K562 (cell line): ENCODE data around the gene TBXAS1. TPM values are rescaled to one million over a fixed set of nuclear protein-coding genes. Genes with fewer than 3 reads are reported as not detected.

Experiments used
- ATAC-seq: fragments of 200-7000 bp; cut with Tn5 transposase; 3 replicates; pipeline ENCODE4 v1.9.1; 2020; ENCODE audit warnings: moderate library complexity
- BruUV-seq: library from RNA; stranded (reverse); fragments of 400-500 nt; replicated peaks from 2 replicates; lab custom pipeline; 2021; lab: Mats Ljungman, UMichigan
- CTCF ChIA-PET: fragments of 300-600 bp; formaldehyde crosslinking; extraction: SDS; loops from one replicate; lab custom pipeline; 2021; ENCODE audit warnings: low intra/inter-chr PET ratio; lab: Yijun Ruan, JAX
- POLR2A ChIA-PET: fragments of 300-600, 350-650 bp; sonication (Branson Sonifier 250); formaldehyde crosslinking; extraction: SDS; loops from one replicate; lab custom pipeline; 2021; ENCODE audit warnings: antibody characterized with exemption, inconsistent platforms; lab: Yijun Ruan, JAX
- DNase-seq, 4 experiments: peaks; one replicate each; pipeline versions ENCODE4 v3.0.0 to v3.0.0-alpha.2; 2011 to 2018; ENCODE audit warnings: low spot score in 3 of 4, mixed read lengths in 3 of 4; ENCODE audit errors: extremely low read depth in 1 of 4
- FAIRE-seq: peaks from 2 replicates; lab custom pipeline; 2011; peaks lifted over from hg19 to GRCh38; lab: Jason Lieb, UNC
- H2AFZ ChIP-seq: 2 replicates; pipeline ENCODE4 v1.6.0; 2011; ENCODE audit warnings: low read depth, low read length, control low read depth, inconsistent platforms
- H3K27ac ChIP-seq: fragments of 200-600 bp; 3 replicates; pipeline ENCODE4 v1.8.0; 2011; ENCODE audit warnings: low read depth, mild to moderate bottlenecking, control low read depth, inconsistent platforms, low read length, moderate library complexity, mixed read lengths; ENCODE audit errors: extremely low read depth
- H3K27me3 ChIP-seq, 2 experiments: fragments of 300-600 bp in 1 of 2; 2 replicates in 1 of 2; 3 replicates in 1 of 2; pipeline versions ENCODE4 v1.6.0 to v1.8.0; 2011; ENCODE audit warnings: inconsistent platforms in 2 of 2, low read length in 2 of 2, mild to moderate bottlenecking in 1 of 2, mixed read lengths in 1 of 2, moderate library complexity in 1 of 2; ENCODE audit not compliant: control insufficient read depth in 2 of 2, insufficient read depth in 2 of 2
- H3K36me3 ChIP-seq: fragments of 300-600 bp; 3 replicates; pipeline ENCODE4 v1.8.0; 2011; ENCODE audit warnings: mild to moderate bottlenecking, low read length, inconsistent platforms; ENCODE audit not compliant: control insufficient read depth, insufficient read depth
- H3K4me1 ChIP-seq, 2 experiments: fragments of 200-600 bp in 1 of 2; replicated peaks in 1 of 2; 2 replicates in 1 of 2; 3 replicates in 1 of 2; pipeline versions ENCODE4 v1.5.1 to v1.8.0; 2011; ENCODE audit warnings: inconsistent platforms in 2 of 2, low read length in 2 of 2, mild to moderate bottlenecking in 1 of 2, mixed read lengths in 1 of 2, moderate library complexity in 1 of 2; ENCODE audit not compliant: control insufficient read depth in 2 of 2, insufficient read depth in 2 of 2
- H3K4me2 ChIP-seq: 2 replicates; pipeline ENCODE4 v1.6.1; 2011; ENCODE audit warnings: low read length, control low read depth, inconsistent platforms, mixed read lengths; ENCODE audit not compliant: insufficient read depth
- H3K4me3 ChIP-seq: fragments of 200-600 bp; sonication (generic), shearing (Covaris generic); 2 replicates; pipeline ENCODE4 v1.5.1; 2016; ENCODE audit warnings: control low read depth, inconsistent platforms
- H3K79me2 ChIP-seq: fragments of 200-600 bp; 3 replicates; pipeline ENCODE4 v1.8.0; 2011; ENCODE audit warnings: low read length, inconsistent platforms; ENCODE audit not compliant: control insufficient read depth, insufficient read depth
- H3K9ac ChIP-seq, 2 experiments: 2 replicates each; pipeline versions ENCODE4 v1.6.0 to v1.6.1; 2011; ENCODE audit warnings: low read depth in 2 of 2, low read length in 2 of 2, control low read depth in 1 of 2, inconsistent platforms in 1 of 2, mild to moderate bottlenecking in 1 of 2, mixed read lengths in 1 of 2; ENCODE audit not compliant: insufficient read depth in 1 of 2
- H3K9me1 ChIP-seq: one replicate; pipeline ENCODE4 v1.6.0; 2011; ENCODE audit warnings: inconsistent platforms, mild to moderate bottlenecking, low read length, moderate library complexity; ENCODE audit not compliant: control insufficient read depth, insufficient read depth
- H3K9me3 ChIP-seq: replicated peaks from 2 replicates; pipeline ENCODE4 v1.5.1; 2011; ENCODE audit warnings: low read depth, low read length, inconsistent platforms; ENCODE audit not compliant: control insufficient read depth, insufficient read depth
- H4K20me1 ChIP-seq: replicated peaks from 2 replicates; pipeline ENCODE4 v1.6.1; 2011; ENCODE audit warnings: low read length, inconsistent platforms, mixed read lengths; ENCODE audit not compliant: control insufficient read depth, insufficient read depth
- NR3C1 ChIP-seq: sonication (generic); formaldehyde crosslinking; IDR thresholded peaks from 2 replicates; pipeline ENCODE4 v1.8.1; 2022; ENCODE audit warnings: missing genetic modification reagents
- PHTF2 ChIP-seq: fragments of 250-450 bp; sonication (Bioruptor Pico); IDR thresholded peaks from 2 replicates; pipeline ENCODE4 v1.5.0; 2021; ENCODE audit warnings: mild to moderate bottlenecking
- RBM22 ChIP-seq: fragments of 200-400 bp; formaldehyde crosslinking; IDR thresholded peaks from 2 replicates; pipeline ENCODE4 v1.6.1; 2018; ENCODE audit warnings: low read length, low read depth; ENCODE audit not compliant: poor library complexity, severe bottlenecking
- SAP30 ChIP-seq: fragments of 200-600 bp; sonication (generic); IDR thresholded peaks from 2 replicates; pipeline ENCODE4 v1.6.1; 2012; ENCODE audit warnings: borderline replicate concordance, low read depth, mild to moderate bottlenecking, moderate library complexity, low read length, control low read depth, inconsistent platforms; ENCODE audit not compliant: insufficient read depth, poor library complexity, severe bottlenecking
- SIN3B ChIP-seq: fragments of 450-650 bp; IDR thresholded peaks from 2 replicates; pipeline ENCODE4 v1.6.1; 2017; ENCODE audit warnings: low read depth, mild to moderate bottlenecking, moderate library complexity
- SPI1 ChIP-seq: IDR thresholded peaks from 2 replicates; pipeline ENCODE4 v1.6.1; 2011; ENCODE audit warnings: low read depth, low read length, control low read depth, borderline replicate concordance
- TAL1 ChIP-seq: fragments of 450-650 bp; IDR thresholded peaks from 2 replicates; pipeline ENCODE4 v1.6.1; 2016; ENCODE audit warnings: mild to moderate bottlenecking
- ZFPM2 ChIP-seq: fragments of 250-450 bp; sonication (Bioruptor Pico); IDR thresholded peaks from 2 replicates; pipeline ENCODE4 v1.5.1; 2022; ENCODE audit warnings: mild to moderate bottlenecking
- ZNF253 ChIP-seq: fragments of 250-450 bp; sonication (Bioruptor Pico); conservative IDR thresholded peaks from 2 replicates; pipeline ENCODE4 v1.6.1; 2021; ENCODE audit warnings: mild to moderate bottlenecking
- WGBS: fragments of 100-300 bp; shearing (Covaris generic); methylation state at CpG from one replicate; pipeline ENCODE4 v1.1.6; 2016; ENCODE audit warnings: low coverage, mixed read lengths; ENCODE audit not compliant: insufficient coverage; ENCODE audit errors: missing lambda C conversion rate; 5-methylcytosine and 5-hydroxymethylcytosine counted together
- in situ Hi-C: fragments of 300-500 bp; cut with MboI; formaldehyde crosslinking; loops from 4 replicates; pipeline ENCODE4 v1.15.0; 2018; ENCODE audit warnings: inconsistent platforms, mixed read lengths
- intact Hi-C: fragments of 100-400 bp; cut with micrococcal nuclease; formaldehyde crosslinking; loops from 2 replicates; pipeline ENCODE4 v1.14.2; 2022
- polyA plus RNA-seq, 8 experiments: library from polyadenylated mRNA; depleted of rRNA in 4 of 8; stranded (reverse) in 5 of 8; unstranded in 3 of 8; fragments of >200 nt; fragmentation: Nextera tagmentation in 2 of 8; fragmentation: Illumina TruSeq in 1 of 8; extraction: Ambion mirVana in 2 of 8; extraction: Trizol in 1 of 8; gene quantifications; 2 replicates each; pipeline versions ENCODE4 v1.2.1 to v1.2.3, GENCODE V29; 2011 to 2014; ENCODE audit warnings: inconsistent platforms in 1 of 8, missing spikeins in 1 of 8
- total RNA-seq, 7 experiments: library from RNA; depleted of rRNA in 6 of 7; stranded (reverse); fragments of >200 nt in 6 of 7; fragmentation: Illumina TruSeq in 2 of 7; extraction: Trizol in 2 of 7; gene quantifications; 2 replicates each; pipeline versions ENCODE4 v1.2.1 to v1.2.3, GENCODE V29; 2011 to 2021; ENCODE audit warnings: low replicate concordance in 1 of 7
- TF ChIP-seq, protein P1 (sequence below): sonication (generic); formaldehyde crosslinking; IDR thresholded peaks from 2 replicates; pipeline ENCODE4 v1.9.0; 2022; ENCODE audit warnings: mild to moderate bottlenecking, missing genetic modification reagents
- TF ChIP-seq, protein P2 (sequence below): sonication (generic); formaldehyde crosslinking; IDR thresholded peaks from 2 replicates; pipeline ENCODE4 v1.9.0; 2022; ENCODE audit warnings: mild to moderate bottlenecking, missing genetic modification reagents
- TF ChIP-seq, protein P3 (sequence below): sonication (generic); formaldehyde crosslinking; IDR thresholded peaks from 2 replicates; pipeline ENCODE4 v1.8.0; 2022; ENCODE audit warnings: mild to moderate bottlenecking, missing genetic modification reagents

Gene TBXAS1
- total and polyA plus RNA-seq, 9 of the 15 experiments (the other 6 are each of a cell fraction or from before 2014, with no cell fraction given): 1.1 to 8.3 (median 1.9) TPM

DNA sequence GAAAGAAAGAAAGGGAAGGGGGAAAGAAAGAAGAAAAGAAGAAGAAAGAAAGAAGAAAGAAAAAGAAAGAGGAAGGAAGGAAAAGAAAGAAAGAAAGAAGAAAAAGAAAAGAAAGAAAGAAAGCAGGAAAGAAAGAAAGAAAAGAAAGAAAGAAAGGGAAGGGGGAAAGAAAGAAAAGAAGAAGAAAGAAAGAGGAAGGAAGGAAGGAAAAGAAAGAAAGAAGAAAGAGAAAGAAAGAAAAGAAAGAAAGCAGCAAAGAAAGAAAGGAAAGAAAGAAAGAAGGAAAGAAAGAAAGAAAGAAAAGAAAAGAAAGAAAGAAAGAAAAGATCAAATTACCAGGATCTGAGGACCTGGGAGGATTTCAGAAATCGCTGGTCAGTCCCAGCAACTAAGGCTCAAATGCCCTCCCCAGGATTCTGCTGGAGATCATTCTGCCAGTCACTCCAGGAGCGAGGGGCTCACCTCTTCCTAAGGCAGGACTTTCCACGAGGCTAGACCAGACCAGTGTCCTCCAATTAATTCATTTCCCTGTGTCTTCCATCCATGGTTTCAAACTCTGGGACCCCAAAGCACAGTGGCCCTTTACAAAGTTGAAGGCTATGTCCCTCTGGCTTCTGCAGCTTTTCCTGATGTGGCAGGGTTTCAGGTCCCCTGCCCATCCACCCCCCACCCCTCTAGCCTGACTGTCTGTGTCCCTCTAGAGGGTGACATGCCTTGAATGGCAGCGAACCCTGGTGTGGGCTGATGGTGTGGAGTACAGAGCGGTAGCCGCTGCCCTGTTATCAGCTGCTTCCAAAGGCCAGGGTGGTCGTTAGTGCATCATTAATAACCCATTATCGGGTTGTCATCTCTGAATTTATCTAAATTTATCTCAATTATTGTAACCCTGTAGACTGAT, 155.8 kb downstream of the TBXAS1 start (continued):
- no peak for TF ChIP-seq SAP30

DNA sequence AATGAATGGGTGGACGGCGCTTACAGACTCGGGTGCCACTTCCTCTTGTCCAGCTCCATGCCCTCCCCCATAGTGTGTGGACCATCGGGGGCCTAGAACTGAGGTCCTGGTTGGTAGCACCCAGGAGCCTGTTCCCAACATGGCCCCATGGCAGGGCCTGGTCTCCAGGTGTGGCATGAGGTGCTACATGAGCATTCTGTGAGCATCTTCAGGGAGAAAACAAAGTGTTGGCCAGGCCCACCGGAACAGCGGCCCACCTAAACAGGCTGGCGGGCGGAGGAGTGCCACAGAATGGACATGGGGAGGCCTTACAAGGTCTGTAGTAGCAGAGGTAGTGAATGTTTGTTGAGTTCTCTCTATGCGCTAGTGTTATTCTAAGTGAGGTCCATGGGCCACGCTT, 156.7 kb downstream of the TBXAS1 start:
- Histone ChIP-seq H3K4me1 (peaks cover 1 to 8% of the 10 kb centered on the region in 2 experiments; a peak in 4 of 5 replicates), H3K9me1 (no peaks in the 10 kb centered on the region), H2AFZ (no peak overlapping the region), H3K9ac (peak overlapping the region in 1 of 2 experiments; percentile 20; a peak in 1 of 4 replicates), H3K4me2 (no peak overlapping the region), H4K20me1 (no peaks in the 10 kb centered on the region), H3K27ac (no peak overlapping the region), H3K4me3 (no peak overlapping the region), H3K79me2 (no peaks in the 10 kb centered on the region), H3K27me3 (peaks cover 2 to 22% of the 10 kb centered on the region in 2 experiments; a peak in 3 of 5 replicates), H3K36me3 (no peaks in the 10 kb centered on the region), H3K9me3 (no peaks in the 10 kb centered on the region)
- FAIRE-seq: no peak
- intact Hi-C loops (loop anchor here (2.0 to 5.0 kb wide), 2 partner anchors 71 to 209 kb away; partner anchors contain the start of gene HIPK2), in situ Hi-C loops (no loop called here)
- DNase-seq: no peak
- no TSS peak for BruUV-seq
- POLR2A ChIA-PET: interaction anchor here (0.6 to 1.2 kb wide), 4 partner anchors 8 to 19 kb away, joined by 3 to 4 read pairs (median 4); no protein-coding TSS in a partner anchor
- CTCF ChIA-PET: interaction anchor here (1.7 kb wide), 1 partner anchor 210 kb away, joined by 4 read pairs; no protein-coding TSS in a partner anchor
- no peak for TF ChIP-seq NR3C1
- 0 out of 2 replicates have a peak, but pooled peaks have one; percentile 7 for TF ChIP-seq SPI1
- TF ChIP-seq, protein P1, sequence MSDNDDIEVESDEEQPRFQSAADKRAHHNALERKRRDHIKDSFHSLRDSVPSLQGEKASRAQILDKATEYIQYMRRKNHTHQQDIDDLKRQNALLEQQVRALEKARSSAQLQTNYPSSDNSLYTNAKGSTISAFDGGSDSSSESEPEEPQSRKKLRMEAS (CRISPR knock-in tag): peak; percentile 33; the same call in 1 of the 2 replicates
- no peak for TF ChIP-seq ZFPM2
- TF ChIP-seq TAL1: no peak
- no peak for TF ChIP-seq SIN3B
- no peak for TF ChIP-seq RBM22
- no peak for TF ChIP-seq PHTF2 (CRISPR knock-in tag)
- no peak for TF ChIP-seq ZNF253 (CRISPR knock-in tag)
- TF ChIP-seq, protein P2, sequence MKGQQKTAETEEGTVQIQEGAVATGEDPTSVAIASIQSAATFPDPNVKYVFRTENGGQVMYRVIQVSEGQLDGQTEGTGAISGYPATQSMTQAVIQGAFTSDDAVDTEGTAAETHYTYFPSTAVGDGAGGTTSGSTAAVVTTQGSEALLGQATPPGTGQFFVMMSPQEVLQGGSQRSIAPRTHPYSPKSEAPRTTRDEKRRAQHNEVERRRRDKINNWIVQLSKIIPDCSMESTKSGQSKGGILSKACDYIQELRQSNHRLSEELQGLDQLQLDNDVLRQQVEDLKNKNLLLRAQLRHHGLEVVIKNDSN: 0 out of 2 replicates have a peak, but pooled peaks have one; percentile 27
- TF ChIP-seq, protein P3, sequence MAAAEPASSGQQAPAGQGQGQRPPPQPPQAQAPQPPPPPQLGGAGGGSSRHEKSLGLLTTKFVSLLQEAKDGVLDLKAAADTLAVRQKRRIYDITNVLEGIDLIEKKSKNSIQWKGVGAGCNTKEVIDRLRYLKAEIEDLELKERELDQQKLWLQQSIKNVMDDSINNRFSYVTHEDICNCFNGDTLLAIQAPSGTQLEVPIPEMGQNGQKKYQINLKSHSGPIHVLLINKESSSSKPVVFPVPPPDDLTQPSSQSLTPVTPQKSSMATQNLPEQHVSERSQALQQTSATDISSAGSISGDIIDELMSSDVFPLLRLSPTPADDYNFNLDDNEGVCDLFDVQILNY (CRISPR knock-in tag): no peak
- 43% methylated on average over 10 of the region's 10 CpGs for WGBS
- ATAC-seq: no peak
